Iris pigment epithelial cell (primary cell): ENCODE data around the gene CCDC186.

Source experiments
- DNase-seq: peaks from one replicate; pipeline ENCODE4 v3.0.0-alpha.2; 2011; ENCODE audit warnings: low read depth

CCDC186 gene

GRCh38 chr10:114173921-114174694 is at the start of gene CCDC186:
Gene CCDC186 (minus strand): TSS chr10:114174203. CDS start chr10:114163268, 10,935 bp downstream.
- peak; percentile 93 for DNase-seq

- no peak for DNase-seq
Measured at GRCh38 chr10:114223066-114223465, 49.1 kb upstream of the CCDC186 start.

- no peak for DNase-seq
Measured at GRCh38 chr10:114221235-114221634, 47.2 kb upstream of the CCDC186 start.

- DNase-seq: no peak
Measured at GRCh38 chr10:114220281-114220680, 46.3 kb upstream of the CCDC186 start.

GRCh38 chr10:114215033-114215432 is 41.0 kb upstream of the CCDC186 start:
- no peak for DNase-seq

- no peak for DNase-seq
Measured at GRCh38 chr10:114212153-114212552, 38.1 kb upstream of the CCDC186 start.

GRCh38 chr10:114208351-114208750 is 34.3 kb upstream of the CCDC186 start:
- DNase-seq: no peak

- no peak for DNase-seq
Measured at GRCh38 chr10:114207349-114207748, 33.3 kb upstream of the CCDC186 start.

GRCh38 chr10:114206902-114207301 is 32.9 kb upstream of the CCDC186 start:
- no peak for DNase-seq

GRCh38 chr10:114202812-114203211 is 28.8 kb upstream of the CCDC186 start:
- DNase-seq: no peak

- no peak for DNase-seq
Measured at GRCh38 chr10:114199239-114199638, 25.2 kb upstream of the CCDC186 start.

- no peak for DNase-seq
Measured at GRCh38 chr10:114195079-114195478, 21.1 kb upstream of the CCDC186 start.

GRCh38 chr10:114189700-114190099 is 15.7 kb upstream of the CCDC186 start:
- no peak for DNase-seq

GRCh38 chr10:114188900-114189299 is 14.9 kb upstream of the CCDC186 start:
- DNase-seq: no peak

GRCh38 chr10:114188001-114188400 is 14.0 kb upstream of the CCDC186 start:
- DNase-seq: no peak

GRCh38 chr10:114184276-114184675 is 10.3 kb upstream of the CCDC186 start:
- no peak for DNase-seq

GRCh38 chr10:114183563-114183962 is 9.6 kb upstream of the CCDC186 start:
- no peak for DNase-seq

- DNase-seq: no peak
Measured at GRCh38 chr10:114181971-114182370, 8.0 kb upstream of the CCDC186 start.

GRCh38 chr10:114180937-114181336 is 6.9 kb upstream of the CCDC186 start:
- DNase-seq: no peak

GRCh38 chr10:114179747-114180146 is 5.7 kb upstream of the CCDC186 start:
- DNase-seq: no peak

- no peak for DNase-seq
Measured at GRCh38 chr10:114179148-114179547, 5.1 kb upstream of the CCDC186 start, which contains the start of gene TDRD1. Gene TDRD1 (plus strand): TSS chr10:114179353. CDS start chr10:114187832, 8,479 bp downstream.

- DNase-seq: no peak
Measured at GRCh38 chr10:114176511-114176910, 2.5 kb upstream of the CCDC186 start.

GRCh38 chr10:114175667-114176066 is 1.7 kb upstream of the CCDC186 start:
- DNase-seq: no peak

- peak; percentile 80 for DNase-seq
Measured at GRCh38 chr10:114174695-114175188, 739 bp upstream of the CCDC186 start.
